HL-60/S4 (cell line): Measurements from ENCODE around the gene YOD1.
"Not testable (repeated sequence)": the region's sequence is repeated elsewhere in the genome, so short reads cannot be mapped to it uniquely, and the experiment has no call there.

Experiments
- in situ Hi-C: fragments of 300-500 bp; cut with MboI; formaldehyde crosslinking; loops from 2 replicates; pipeline ENCODE4 v1.14.3; 2022; ENCODE audit warnings: low sequenced_read_pairs

Gene YOD1

GRCh38 chr1:207050480-207051190 is 373 bp downstream of the YOD1 start:
- in situ Hi-C loops: no loop called here

GRCh38 chr1:207049974-207050391 is 1.0 kb downstream of the YOD1 start:
- in situ Hi-C loops: no loop called here

- in situ Hi-C loops: no loop called here
Observed at GRCh38 chr1:207049514-207049913, 1.5 kb downstream of the YOD1 start.

GRCh38 chr1:207049054-207049453 is 2.0 kb downstream of the YOD1 start:
- in situ Hi-C loops: no loop called here

- in situ Hi-C loops: no loop called here
Observed at GRCh38 chr1:207048041-207048440, 3.0 kb downstream of the YOD1 start.

GRCh38 chr1:207047505-207047904 is 3.5 kb downstream of the YOD1 start:
- in situ Hi-C loops: no loop called here

- in situ Hi-C loops: no loop called here
Observed at GRCh38 chr1:207045453-207045852, 5.6 kb downstream of the YOD1 start.

GRCh38 chr1:207041397-207041796 is 9.6 kb downstream of the YOD1 start:
- in situ Hi-C loops: not testable (repeated sequence)

- in situ Hi-C loops: no loop called here
Observed at GRCh38 chr1:207040181-207040533, 10.9 kb downstream of the YOD1 start.

- in situ Hi-C loops: no loop called here
Observed at GRCh38 chr1:207039380-207040180, 11.4 kb downstream of the YOD1 start.

- in situ Hi-C loops: no loop called here
Observed at GRCh38 chr1:207036865-207037264, 14.1 kb downstream of the YOD1 start.

- in situ Hi-C loops: no loop called here
Observed at GRCh38 chr1:207035877-207036551, 15.0 kb downstream of the YOD1 start.

GRCh38 chr1:207034998-207035397 is 16.0 kb downstream of the YOD1 start:
- in situ Hi-C loops: no loop called here

GRCh38 chr1:207034208-207034607 is 16.8 kb downstream of the YOD1 start:
- in situ Hi-C loops: no loop called here

GRCh38 chr1:207033302-207033701 is 17.7 kb downstream of the YOD1 start:
- in situ Hi-C loops: no loop called here

GRCh38 chr1:207032528-207033017 is 18.4 kb downstream of the YOD1 start, which contains the start of gene C1orf116:
C1orf116 (minus strand) TSS chr1:207032756; CDS start chr1:207027598, 5,158 bp downstream.
- in situ Hi-C loops: no loop called here

GRCh38 chr1:207031632-207032264 is 19.3 kb downstream of the YOD1 start:
- in situ Hi-C loops: no loop called here

- in situ Hi-C loops: no loop called here
Observed at GRCh38 chr1:207031016-207031415, 20.0 kb downstream of the YOD1 start.

- in situ Hi-C loops: no loop called here
Observed at GRCh38 chr1:207030522-207031009, 20.4 kb downstream of the YOD1 start.

- in situ Hi-C loops: no loop called here
Observed at GRCh38 chr1:207029701-207030521, 21.1 kb downstream of the YOD1 start.
